HCT116 (cell line): Measurements from ENCODE around the gene ANKRD37. TPM values are rescaled to one million over a fixed set of nuclear protein-coding genes. Genes with fewer than 3 reads are reported as not detected.

ENCODE experiments used
- ATAC-seq: fragments of 200-7000 bp; cut with Tn5 transposase; 2 replicates; pipeline ENCODE4 v1.9.1; 2020; ENCODE audit warnings: mild to moderate bottlenecking, moderate library complexity
- BruUV-seq: library from RNA; stranded (reverse); fragments of 400-500 nt; replicated peaks from 2 replicates; lab custom pipeline; 2021; lab: Mats Ljungman, UMichigan
- CTCF ChIA-PET: fragments of 300-600 bp; sonication (Branson Sonifier 250); formaldehyde crosslinking; loops from one replicate; lab custom pipeline; 2021; ENCODE audit warnings: antibody characterized with exemption; lab: Charles Lee
- POLR2A ChIA-PET: fragments of 300-600, 350-600 bp; sonication (Branson Sonifier 250); formaldehyde crosslinking; loops from one replicate; lab custom pipeline; 2021; ENCODE audit warnings: antibody characterized with exemption; lab: Charles Lee
- RAD21 ChIA-PET, 2 experiments: fragments of 300-600 bp; sonication (Branson Sonifier 250); formaldehyde crosslinking; loops; one replicate each; lab custom pipeline; 2023; ENCODE audit warnings: low total read pairs in 2 of 2; ENCODE audit not compliant: uncharacterized antibody in 2 of 2, unreplicated experiment in 2 of 2, low non-redundant PET in 1 of 2; lab: Charles Lee
- DNase-seq: peaks from one replicate; pipeline ENCODE4 v3.0.0-alpha.2; 2010; ENCODE audit warnings: low read depth, low spot score
- H2AFZ ChIP-seq: fragments of 200-600 bp; shearing (Covaris generic), sonication (generic); 2 replicates; pipeline ENCODE4 v1.6.1; 2017; ENCODE audit warnings: low read depth, mixed run types, mixed read lengths, antibody characterized with exemption, low read length; ENCODE audit not compliant: poor library complexity, severe bottlenecking
- H3K27ac ChIP-seq: 2 replicates; pipeline ENCODE4 v1.5.1; 2012; ENCODE audit warnings: low read depth, low read length
- H3K27me3 ChIP-seq: fragments of 200-600 bp; sonication (generic); 2 replicates; pipeline ENCODE4 v1.6.1; 2016; ENCODE audit warnings: mixed run types, low read length, mixed read lengths; ENCODE audit not compliant: insufficient read depth
- H3K36me3 ChIP-seq, 2 experiments: fragments of 200-500 bp in 1 of 2; fragments of 200-600 bp in 1 of 2; sonication (Bioruptor generic) in 1 of 2; sonication (generic) in 1 of 2; 2 replicates each; pipeline versions ENCODE4 v1.5.1 to v1.6.1; 2014 to 2016; ENCODE audit warnings: low read length in 2 of 2, inconsistent platforms in 1 of 2, mixed read lengths in 1 of 2, mixed run types in 1 of 2; ENCODE audit not compliant: insufficient read depth in 2 of 2, control insufficient read depth in 1 of 2
- H3K4me1 ChIP-seq, 2 experiments: fragments of 200-600 bp in 1 of 2; sonication (generic) in 1 of 2; 2 replicates each; pipeline versions ENCODE4 v1.5.1 to v1.6.1; 2012 to 2017; ENCODE audit warnings: low read length in 2 of 2, inconsistent platforms in 1 of 2, mild to moderate bottlenecking in 1 of 2, mixed read lengths in 1 of 2, mixed run types in 1 of 2, moderate library complexity in 1 of 2; ENCODE audit not compliant: insufficient read depth in 2 of 2, control insufficient read depth in 1 of 2
- H3K4me2 ChIP-seq: fragments of 200-600 bp; sonication (generic); 2 replicates; pipeline ENCODE4 v1.6.1; 2017; ENCODE audit warnings: mixed run types, low read length, mixed read lengths
- H3K4me3 ChIP-seq, 2 experiments: fragments of 200-600 bp in 1 of 2; sonication (generic) in 1 of 2; replicated peaks in 1 of 2; 2 replicates each; pipeline ENCODE4 v1.5.1; 2011 to 2016; ENCODE audit warnings: low read length in 2 of 2, control low read depth in 1 of 2, low read depth in 1 of 2, mild to moderate bottlenecking in 1 of 2, mixed read lengths in 1 of 2, mixed run types in 1 of 2
- H3K79me2 ChIP-seq: fragments of 200-600 bp; sonication (generic); 2 replicates; pipeline ENCODE4 v1.6.1; 2017; ENCODE audit warnings: mild to moderate bottlenecking, mixed run types, low read length, moderate library complexity, mixed read lengths; ENCODE audit not compliant: insufficient read depth
- H3K9ac ChIP-seq: fragments of 200-600 bp; sonication (generic); 2 replicates; pipeline ENCODE4 v1.6.1; 2016; ENCODE audit warnings: low read length, mixed read lengths
- H3K9me2 ChIP-seq: fragments of 200-600 bp; sonication (generic), shearing (Covaris generic); 2 replicates; pipeline ENCODE4 v1.6.1; 2017; ENCODE audit warnings: mixed run types, mild to moderate bottlenecking, moderate library complexity; ENCODE audit not compliant: insufficient read depth
- H3K9me3 ChIP-seq, 2 experiments: fragments of 200-500 bp in 1 of 2; fragments of 200-600 bp in 1 of 2; sonication (Bioruptor generic) in 1 of 2; sonication (generic) in 1 of 2; 2 replicates each; pipeline ENCODE4 v1.6.1; 2014 to 2017; ENCODE audit warnings: low read length in 2 of 2, mixed read lengths in 2 of 2, inconsistent platforms in 1 of 2, low read depth in 1 of 2, mild to moderate bottlenecking in 1 of 2, mixed run types in 1 of 2, moderate library complexity in 1 of 2; ENCODE audit not compliant: control insufficient read depth in 1 of 2, insufficient read depth in 1 of 2
- H4K20me1 ChIP-seq: fragments of 200-600 bp; sonication (generic), shearing (Covaris generic); 2 replicates; pipeline ENCODE4 v1.6.1; 2017; ENCODE audit warnings: mixed run types, mild to moderate bottlenecking, moderate library complexity; ENCODE audit not compliant: insufficient read depth
- ATF3 ChIP-seq: IDR thresholded peaks from 2 replicates; pipeline ENCODE4 v1.6.1; 2012
- CBX3 ChIP-seq: IDR thresholded peaks from 2 replicates; pipeline ENCODE4 v1.6.1; 2012; ENCODE audit warnings: low read depth
- CEBPB ChIP-seq: IDR thresholded peaks from 2 replicates; pipeline ENCODE4 v1.6.1; 2012; ENCODE audit warnings: low read depth
- EGR1 ChIP-seq: IDR thresholded peaks from 2 replicates; pipeline ENCODE4 v1.6.1; 2012; ENCODE audit warnings: low read depth
- ELF1 ChIP-seq: IDR thresholded peaks from 2 replicates; pipeline ENCODE4 v1.6.1; 2012; ENCODE audit warnings: low read depth, borderline replicate concordance
- EZH2 ChIP-seq: fragments of 200-600 bp; sonication (generic); IDR thresholded peaks from 2 replicates; pipeline ENCODE4 v1.6.1; 2017; ENCODE audit warnings: antibody characterized with exemption, mixed run types
- EZH2phosphoT487 ChIP-seq: fragments of 200-600 bp; IDR thresholded peaks from 2 replicates; pipeline ENCODE4 v1.6.1; 2018; ENCODE audit warnings: antibody characterized with exemption, borderline replicate concordance
- FOSL1 ChIP-seq: IDR thresholded peaks from 2 replicates; pipeline ENCODE4 v1.6.1; 2012; ENCODE audit warnings: low read depth
- JUND ChIP-seq: IDR thresholded peaks from 2 replicates; pipeline ENCODE4 v1.6.1; 2012
- MAX ChIP-seq: IDR thresholded peaks from 2 replicates; pipeline ENCODE4 v1.6.1; 2012
- POLR2A ChIP-seq: IDR thresholded peaks from 2 replicates; pipeline ENCODE4 v1.7.0; 2011; ENCODE audit warnings: borderline replicate concordance; ENCODE audit not compliant: insufficient read depth, insufficient read length; ENCODE audit errors: extremely low read depth
- POLR2AphosphoS5 ChIP-seq: IDR thresholded peaks from 2 replicates; pipeline ENCODE4 v1.6.1; 2011; ENCODE audit warnings: mild to moderate bottlenecking, low read depth, low read length, moderate library complexity
- RAD21 ChIP-seq: IDR thresholded peaks from 2 replicates; pipeline ENCODE4 v1.6.1; 2012; ENCODE audit warnings: low read depth, mild to moderate bottlenecking
- REST ChIP-seq: IDR thresholded peaks from 2 replicates; pipeline ENCODE4 v1.6.1; 2012; ENCODE audit warnings: low read depth
- SRF ChIP-seq: IDR thresholded peaks from 2 replicates; pipeline ENCODE4 v1.6.1; 2012; ENCODE audit warnings: low read depth
- TCF7L2 ChIP-seq: IDR thresholded peaks from 2 replicates; pipeline ENCODE4 v1.7.0; 2011; ENCODE audit warnings: borderline replicate concordance, inconsistent platforms; ENCODE audit not compliant: insufficient read depth, insufficient read length; ENCODE audit errors: extremely low read depth
- YY1 ChIP-seq: IDR thresholded peaks from 2 replicates; pipeline ENCODE4 v1.6.1; 2011; ENCODE audit warnings: low read length, low read depth, moderate library complexity, mild to moderate bottlenecking; ENCODE audit not compliant: insufficient replicate concordance; ENCODE audit errors: extremely low read depth
- ZFX ChIP-seq: fragments of 450-650 bp; IDR thresholded peaks from 2 replicates; pipeline ENCODE4 v1.6.1; 2017
- ZNF274 ChIP-seq: fragments of 200-500 bp; sonication (Bioruptor generic); IDR thresholded peaks from 2 replicates; pipeline ENCODE4 v1.6.1; 2014; ENCODE audit warnings: mild to moderate bottlenecking, low read depth, low read length, inconsistent platforms
- intact Hi-C: fragments of 100-400 bp; cut with micrococcal nuclease; formaldehyde crosslinking; loops from 2 replicates; pipeline ENCODE4 v1.10.0; 2022
- total RNA-seq: library from RNA; stranded (reverse); gene quantifications from one replicate; pipeline ENCODE4 v1.2.1, GENCODE V29; 2021; ENCODE audit not compliant: unreplicated experiment

Gene ANKRD37
- total RNA-seq, 1 experiment from 2014 or later, result 29.9 TPM

- H3K36me3 ChIP-seq, result no peaks in the 10 kb centered on the region
- H3K9ac ChIP-seq, result no peak overlapping the region
- H4K20me1 ChIP-seq, result no peaks in the 10 kb centered on the region
- H3K9me3 ChIP-seq, result no peaks in the 10 kb centered on the region
- no peak overlapping the region for H3K4me3 ChIP-seq
- H3K27me3 ChIP-seq, result no peaks in the 10 kb centered on the region
- H2AFZ ChIP-seq, result no peak overlapping the region
- H3K4me2 ChIP-seq, result no peak overlapping the region
- BruUV-seq, result no TSS peak
- H3K4me1 ChIP-seq, result no peaks in the 10 kb centered on the region
- CTCF ChIA-PET, result no interaction called here
- TF ChIP-seq TCF7L2, result no peak
- TF ChIP-seq SRF, result no peak
- TF ChIP-seq JUND, result no peak
- TF ChIP-seq ATF3, result no peak
- TF ChIP-seq ZFX, result no peak
- TF ChIP-seq FOSL1, result no peak
- TF ChIP-seq RAD21, result no peak
- no peak for TF ChIP-seq POLR2A
- no peak for TF ChIP-seq CBX3
- TF ChIP-seq ZNF274, result no peak
- no peak for TF ChIP-seq POLR2AphosphoS5
- no peak for TF ChIP-seq EZH2
- TF ChIP-seq REST, result no peak
- TF ChIP-seq CEBPB, result no peak
- no peak for TF ChIP-seq EGR1
- no peak for TF ChIP-seq MAX
- TF ChIP-seq ELF1, result no peak
- TF ChIP-seq EZH2phosphoT487, result no peak
- no peak for TF ChIP-seq YY1
- H3K27ac ChIP-seq, result no peak overlapping the region
- H3K9me2 ChIP-seq, result no peaks in the 10 kb centered on the region
- RAD21 ChIA-PET, result no interaction called here
- ATAC-seq (no peak), DNase-seq (no peak)
- H3K79me2 ChIP-seq, result no peaks in the 10 kb centered on the region
- intact Hi-C loops, result no loop called here
- POLR2A ChIA-PET, result no interaction called here
These were observed 31.8 kb upstream of the ANKRD37 start for GRCh38 chr4:185364886-185365285.
